Measurements from ENCODE around the gene PLEKHA7. TPM values are rescaled to one million over a fixed set of nuclear protein-coding genes. Genes with fewer than 3 reads are reported as not detected.

PLEKHA7 gene
- polyA plus RNA-seq, 1 donor (not counting 4 experiments of a cell fraction or from before 2014, with no cell fraction given): 1.4 TPM

- Histone ChIP-seq H3K9me3 (ENCODE audit: control insufficient read depth, low read depth, low read length) (no peaks in the 10 kb centered on the region), H3K9me1 (ENCODE audit: control insufficient read depth, extremely low read depth, insufficient read depth, low read length) (no peaks in the 10 kb centered on the region), H4K20me1 (ENCODE audit: control insufficient read depth, extremely low read depth, insufficient read depth, low read length) (no peaks in the 10 kb centered on the region), H3K4me1 (ENCODE audit: control insufficient read depth, extremely low read depth, insufficient read depth, low read length) (peaks cover 12% of the 10 kb centered on the region), H3K9ac (ENCODE audit: control insufficient read depth, extremely low read depth, insufficient read depth, low read length) (no peak overlapping the region), H3K27me3 (ENCODE audit: control insufficient read depth, extremely low read depth, insufficient read depth, low read length) (peaks cover 4% of the 10 kb centered on the region), H3K36me3 (ENCODE audit: control insufficient read depth in 2 of 2, extremely low read depth in 1 of 2, insufficient read depth in 2 of 2, low read length in 2 of 2) (no peaks in the 10 kb centered on the region), H2AFZ (ENCODE audit: control insufficient read depth, low read length) (no peak overlapping the region), H3K4me3 (ENCODE audit: control insufficient read depth in 2 of 3, extremely low read depth in 1 of 3, insufficient read depth in 2 of 3, low read depth in 1 of 3, low read length in 3 of 3) (no peak overlapping the region), H3K27ac (ENCODE audit: control insufficient read depth, insufficient read depth, low read length) (no peak overlapping the region), H3K79me2 (ENCODE audit: control insufficient read depth, insufficient read depth, low read length) (no peaks in the 10 kb centered on the region), H3K4me2 (ENCODE audit: control insufficient read depth, extremely low read depth, insufficient read depth, low read depth, low read length) (no peak overlapping the region)
- DNase-seq (ENCODE audit: low read depth, low spot score) (no peak), FAIRE-seq (no peak)
- TF ChIP-seq EZH2 (IDR thresholded peaks at IDR 0.05; ENCODE audit: low read length): no peak
- TF ChIP-seq CTCF (optimal IDR thresholded peaks at IDR 0.05 in 1 of 3, IDR thresholded peaks at IDR 0.05 in 1 of 3, conservative IDR thresholded peaks at IDR 0.05 in 1 of 3; ENCODE audit: extremely low read depth in 1 of 3, insufficient read depth in 2 of 3, low read length in 3 of 3): no peak
- dilution Hi-C loops (cut with MboI; ENCODE audit: extremely low pct_ligation_motif_present, low sequenced_read_pairs): no loop called here
Observed at GRCh38 chr11:16959602-16960001, 54.6 kb downstream of the PLEKHA7 start.

DNA sequence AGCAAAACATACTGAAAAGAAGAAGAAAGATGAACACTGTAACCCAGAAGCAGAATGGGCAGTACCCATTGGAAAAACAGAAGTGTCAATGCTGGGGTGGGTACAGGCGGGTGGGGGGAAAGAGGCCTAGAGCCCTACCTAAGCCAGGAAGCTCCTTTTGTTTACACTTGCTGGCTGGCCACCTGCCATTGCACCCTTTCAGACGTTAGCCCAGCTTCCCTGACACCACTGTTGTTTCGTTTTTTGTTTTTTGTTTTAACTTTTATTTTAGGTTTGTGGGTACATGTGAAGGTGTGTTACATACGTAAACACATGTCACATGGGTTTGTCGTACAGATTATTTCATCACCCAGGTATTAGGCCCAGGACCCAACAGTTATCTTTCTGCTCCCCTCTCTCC lies 55.4 kb downstream of the PLEKHA7 start:
- DNase-seq (ENCODE audit: low read depth, low spot score) (no peak), FAIRE-seq (no peak)
- Histone ChIP-seq H2AFZ (ENCODE audit: control insufficient read depth, low read length) (no peak overlapping the region), H3K36me3 (ENCODE audit: control insufficient read depth in 2 of 2, extremely low read depth in 1 of 2, insufficient read depth in 2 of 2, low read length in 2 of 2) (no peaks in the 10 kb centered on the region), H3K4me3 (ENCODE audit: control insufficient read depth in 2 of 3, extremely low read depth in 1 of 3, insufficient read depth in 2 of 3, low read depth in 1 of 3, low read length in 3 of 3) (no peak overlapping the region), H4K20me1 (ENCODE audit: control insufficient read depth, extremely low read depth, insufficient read depth, low read length) (no peaks in the 10 kb centered on the region), H3K9me1 (ENCODE audit: control insufficient read depth, extremely low read depth, insufficient read depth, low read length) (no peaks in the 10 kb centered on the region), H3K4me2 (ENCODE audit: control insufficient read depth, extremely low read depth, insufficient read depth, low read depth, low read length) (no peak overlapping the region), H3K27me3 (ENCODE audit: control insufficient read depth, extremely low read depth, insufficient read depth, low read length) (no peaks in the 10 kb centered on the region), H3K27ac (ENCODE audit: control insufficient read depth, insufficient read depth, low read length) (no peak overlapping the region), H3K79me2 (ENCODE audit: control insufficient read depth, insufficient read depth, low read length) (no peaks in the 10 kb centered on the region), H3K9me3 (ENCODE audit: control insufficient read depth, low read depth, low read length) (no peaks in the 10 kb centered on the region), H3K9ac (ENCODE audit: control insufficient read depth, extremely low read depth, insufficient read depth, low read length) (no peak overlapping the region), H3K4me1 (ENCODE audit: control insufficient read depth, extremely low read depth, insufficient read depth, low read length) (peaks cover 12% of the 10 kb centered on the region)
- dilution Hi-C loops (cut with MboI; ENCODE audit: extremely low pct_ligation_motif_present, low sequenced_read_pairs): no loop called here
- TF ChIP-seq CTCF (optimal IDR thresholded peaks at IDR 0.05 in 1 of 3, IDR thresholded peaks at IDR 0.05 in 1 of 3, conservative IDR thresholded peaks at IDR 0.05 in 1 of 3; ENCODE audit: extremely low read depth in 1 of 3, insufficient read depth in 2 of 3, low read length in 3 of 3) (no peak), EZH2 (IDR thresholded peaks at IDR 0.05; ENCODE audit: low read length) (no peak)

All from keratinocyte (primary cell).